ENCODE results near the gene TECPR2. TPM values are rescaled to one million over a fixed set of nuclear protein-coding genes. Genes with fewer than 3 reads are reported as not detected.
"Not testable (repeated sequence)": the region's sequence is repeated elsewhere in the genome, so short reads cannot be mapped to it uniquely, and the experiment has no call there.

Gene TECPR2
- total RNA-seq, 2 donors from 2014 or later: 34.3 to 45.5 TPM

- DNase-seq (ENCODE audit: low spot score): no peak
- intact Hi-C loops (cut with DNase I): no loop called here
Measured at GRCh38 chr14:102330806-102331205, 31.9 kb upstream of the TECPR2 start.

- intact Hi-C loops (cut with DNase I): no loop called here
- no peak for DNase-seq (ENCODE audit: low spot score)
Measured at GRCh38 chr14:102333390-102333789, 29.4 kb upstream of the TECPR2 start.

DNA sequence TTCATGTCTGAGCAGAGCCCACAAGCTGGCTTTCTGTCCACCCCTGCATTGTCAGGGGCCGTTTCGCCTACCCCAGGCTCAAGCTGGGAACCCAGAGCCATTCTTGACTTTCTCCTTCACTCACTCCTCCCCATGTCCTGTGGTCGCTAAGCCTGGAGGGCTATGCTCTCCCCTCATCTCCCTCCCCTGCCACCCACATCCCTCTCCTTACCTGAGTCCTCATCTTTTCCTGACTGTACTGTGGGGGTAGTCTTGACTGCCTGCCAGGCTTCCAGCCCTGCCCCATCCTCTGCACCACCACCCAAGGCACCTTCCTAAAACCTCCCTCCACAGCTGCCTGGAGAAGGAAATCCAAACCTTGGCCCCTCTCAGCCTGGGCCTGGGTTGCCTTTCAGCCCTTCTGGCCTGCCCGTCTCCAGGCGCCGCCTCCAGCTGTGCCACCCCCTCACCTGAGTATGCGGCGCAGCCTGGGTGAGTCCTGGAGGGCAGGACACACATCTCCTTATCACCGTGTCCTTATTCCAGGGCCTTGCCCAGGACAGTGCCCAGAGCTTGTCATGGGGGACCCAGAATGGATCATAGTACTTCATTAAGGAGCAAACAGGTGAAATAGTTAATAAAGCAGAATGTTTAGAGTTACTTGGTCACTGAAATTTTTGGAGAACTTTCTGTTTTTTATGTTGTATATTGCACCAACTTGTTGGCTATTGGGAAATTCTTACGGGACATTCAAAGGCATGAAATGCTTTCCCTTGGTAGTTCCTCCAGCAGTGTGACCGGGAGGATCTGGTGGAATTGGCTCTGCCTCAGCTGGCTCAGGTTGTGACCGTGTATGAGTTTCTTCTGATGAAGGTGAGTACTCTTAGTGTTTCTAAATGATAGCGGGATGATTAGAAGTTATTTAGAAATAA, 28.7 kb upstream of the TECPR2 start:
- DNase-seq (ENCODE audit: low spot score): no peak
- intact Hi-C loops (cut with DNase I): no loop called here

DNA sequence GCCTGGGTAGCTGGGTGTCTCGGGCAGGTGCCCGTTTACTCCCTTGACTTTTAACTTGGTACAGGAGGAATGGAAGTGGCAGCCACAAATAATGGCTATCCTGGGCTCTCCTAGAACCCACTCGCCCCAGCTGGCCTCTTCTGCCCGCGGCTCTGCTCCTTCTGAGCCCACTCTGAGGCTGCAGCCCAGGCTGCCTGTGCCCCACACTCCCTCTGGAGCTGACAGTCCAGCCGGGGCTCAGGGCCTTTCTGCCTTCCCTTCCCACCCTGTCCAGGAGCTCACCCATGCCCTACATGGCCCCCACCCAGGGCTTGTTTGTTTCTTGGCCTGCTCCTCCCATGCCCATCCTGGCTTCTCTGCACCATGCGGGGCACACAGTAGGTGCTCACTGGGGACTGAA, 27.6 kb upstream of the TECPR2 start:
- no peak for DNase-seq (ENCODE audit: low spot score)
- intact Hi-C loops (cut with DNase I): no loop called here

- no peak for DNase-seq (ENCODE audit: low spot score)
- intact Hi-C loops (cut with DNase I): no loop called here
Measured at GRCh38 chr14:102338724-102339123, 24.0 kb upstream of the TECPR2 start.

- no peak for DNase-seq (ENCODE audit: low spot score)
- intact Hi-C loops (cut with DNase I): no loop called here
Measured at GRCh38 chr14:102341566-102341965, 21.2 kb upstream of the TECPR2 start.

DNA sequence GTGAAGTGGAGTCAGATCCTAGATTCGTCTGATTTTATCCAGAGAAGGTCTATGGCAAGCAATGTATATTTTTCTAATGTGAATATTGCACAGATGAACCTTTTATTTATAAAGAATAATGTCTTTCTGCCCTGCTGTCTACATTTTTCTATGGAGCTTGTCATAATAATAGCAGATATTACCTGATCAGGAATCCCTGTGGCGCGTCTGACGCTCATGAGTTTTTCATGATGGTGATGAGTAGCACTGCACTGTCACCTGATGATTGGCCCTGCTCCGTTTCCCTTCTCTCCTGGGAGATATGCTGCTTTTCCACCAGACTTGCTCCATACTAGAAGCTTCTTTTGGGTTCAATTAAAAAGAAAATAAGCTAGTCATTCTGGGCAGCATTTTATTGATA, 20.5 kb upstream of the TECPR2 start:
- intact Hi-C loops (cut with DNase I): no loop called here

DNA sequence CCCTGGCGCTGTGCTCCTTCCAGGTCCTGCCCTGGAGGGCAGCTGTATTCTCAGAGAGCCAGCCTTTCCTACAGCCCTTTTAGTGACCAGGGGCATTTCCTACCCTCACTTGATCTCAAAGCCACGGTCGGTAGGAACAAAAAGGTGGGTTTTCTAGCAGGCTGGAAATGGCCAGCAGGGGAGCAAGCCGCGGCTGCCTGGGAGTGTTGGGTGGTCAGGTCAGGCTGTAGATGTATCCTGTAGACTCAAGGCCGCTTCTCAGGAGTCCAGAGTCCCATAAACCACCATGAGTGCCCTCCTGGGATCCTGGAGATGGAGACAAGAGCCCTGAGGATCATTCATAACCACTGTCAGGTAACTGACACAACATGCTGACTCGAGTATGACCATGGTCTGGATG, 18.7 kb upstream of the TECPR2 start:
- intact Hi-C loops (cut with DNase I): no loop called here

More for the DNA sequence above, 20.5 kb upstream of the TECPR2 start:
- no peak for DNase-seq (ENCODE audit: low spot score)

GRCh38 chr14:102344485-102344884, 18.3 kb upstream of the TECPR2 start:
- DNase-seq (ENCODE audit: low spot score): no peak
- intact Hi-C loops (cut with DNase I): no loop called here

More for the DNA sequence above, 18.7 kb upstream of the TECPR2 start:
- DNase-seq (ENCODE audit: low spot score): no peak

GRCh38 chr14:102345232-102345631, 17.5 kb upstream of the TECPR2 start:
- intact Hi-C loops (cut with DNase I): no loop called here
- DNase-seq (ENCODE audit: low spot score): no peak

DNA sequence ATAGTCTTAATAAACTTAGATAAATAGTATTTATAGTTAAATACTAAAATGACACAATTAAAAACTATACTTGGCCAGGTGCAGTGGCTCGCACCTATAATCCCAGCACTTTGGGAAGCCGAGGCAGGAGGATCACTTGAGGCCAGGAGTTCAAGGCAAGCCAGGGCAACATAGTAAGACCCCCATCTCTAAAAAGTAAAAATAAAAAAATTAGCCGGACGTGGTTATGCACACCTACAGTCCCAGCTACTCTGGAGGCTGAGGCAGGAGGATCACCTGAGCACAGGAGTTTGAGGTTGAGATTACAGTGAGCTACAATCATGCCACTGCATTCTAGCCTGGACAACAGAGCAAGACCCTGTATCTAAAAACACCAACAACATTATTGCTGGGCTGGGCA, 16.1 kb upstream of the TECPR2 start:
- intact Hi-C loops (cut with DNase I): no loop called here
- no peak for DNase-seq (ENCODE audit: low spot score)

- DNase-seq (ENCODE audit: low spot score): no peak
- intact Hi-C loops (cut with DNase I): loop anchor here in 1 of 2 donors (2.0 kb wide), 1 partner anchor 268 kb away; no protein-coding TSS in a partner anchor
Measured at GRCh38 chr14:102348376-102348775, 14.4 kb upstream of the TECPR2 start.

GRCh38 chr14:102351023-102351422, 11.7 kb upstream of the TECPR2 start:
- intact Hi-C loops (cut with DNase I): no loop called here
- DNase-seq (ENCODE audit: low spot score): no peak

DNA sequence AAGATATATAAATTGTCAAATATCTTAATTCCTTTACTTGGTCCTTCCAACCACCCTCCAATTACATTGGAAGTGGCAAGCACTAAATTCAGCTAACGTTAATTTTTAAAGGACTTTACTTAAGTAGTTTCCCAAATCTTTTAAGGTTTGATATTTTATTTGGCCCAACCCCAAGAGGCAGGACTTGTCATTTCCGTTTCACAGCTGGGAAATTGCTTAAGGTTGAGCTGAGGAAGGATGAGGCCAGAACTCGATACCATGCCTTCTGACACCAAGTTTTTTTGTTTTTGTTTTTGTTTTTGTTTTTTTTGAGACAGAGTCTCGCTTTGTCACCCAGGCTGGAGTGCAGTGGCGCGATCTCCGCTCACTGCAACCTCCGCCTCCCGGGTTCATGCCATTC, 11.1 kb upstream of the TECPR2 start:
- intact Hi-C loops (cut with DNase I); DNase-seq (ENCODE audit: low spot score): not testable (repeated sequence)

DNA sequence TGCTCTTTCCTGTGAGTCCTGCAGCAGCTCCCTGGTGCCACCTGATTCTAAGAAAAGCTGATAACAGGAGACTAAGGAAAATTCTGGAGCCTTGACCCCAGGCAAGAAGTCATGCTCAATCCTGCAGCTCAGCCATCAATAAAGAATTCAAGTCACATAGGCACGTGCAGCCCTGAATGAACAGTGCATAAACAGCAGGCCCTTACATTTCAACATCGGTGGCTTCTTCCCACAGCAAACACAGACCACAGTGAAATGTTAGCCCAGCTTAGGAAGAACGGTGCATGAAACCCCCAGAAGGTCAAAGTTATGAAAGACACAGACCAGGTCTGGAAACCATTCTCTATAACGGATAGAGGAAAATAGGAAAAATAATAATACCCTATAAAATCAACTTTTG, 10.5 kb upstream of the TECPR2 start:
- DNase-seq (ENCODE audit: low spot score): no peak
- intact Hi-C loops (cut with DNase I): no loop called here

DNA sequence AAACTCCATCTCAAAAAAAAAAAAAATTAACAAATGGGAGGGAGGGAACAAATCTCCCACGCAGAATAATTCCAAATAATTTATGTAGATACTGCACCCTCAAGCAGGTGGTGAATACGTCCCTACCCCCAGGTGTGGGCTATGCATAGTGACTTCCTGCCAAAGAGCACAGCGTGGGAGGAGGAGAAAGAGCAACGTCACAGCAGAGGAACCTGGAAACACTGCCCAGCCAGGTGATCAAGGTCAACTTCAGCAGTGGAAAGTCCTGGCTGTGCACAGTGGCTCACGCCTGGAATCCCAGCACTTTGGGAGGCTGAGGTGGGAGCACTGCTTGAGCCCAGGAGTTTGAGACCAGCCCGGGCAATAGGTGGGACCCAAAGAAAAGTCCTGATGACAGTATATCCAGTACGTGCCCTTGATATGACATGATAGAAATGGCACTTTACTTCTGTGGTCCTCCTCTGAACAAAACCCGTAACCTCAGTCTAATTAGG, 9.6 kb upstream of the TECPR2 start:
- intact Hi-C loops (cut with DNase I): no loop called here
- DNase-seq (ENCODE audit: low spot score): no peak

GRCh38 chr14:102356280-102356679, 6.5 kb upstream of the TECPR2 start:
- intact Hi-C loops (cut with DNase I): no loop called here

GRCh38 chr14:102359341-102359740, 3.4 kb upstream of the TECPR2 start:
- no peak for DNase-seq (ENCODE audit: low spot score)
- intact Hi-C loops (cut with DNase I): no loop called here

More at GRCh38 chr14:102356280-102356679, 6.5 kb upstream of the TECPR2 start:
- no peak for DNase-seq (ENCODE audit: low spot score)

- DNase-seq (ENCODE audit: low spot score): no peak
- intact Hi-C loops (cut with DNase I): loop anchor here in 1 of 2 donors (10.0 kb wide), 1 partner anchor 154 kb away; no protein-coding TSS in a partner anchor
Measured at GRCh38 chr14:102360388-102360787, 2.4 kb upstream of the TECPR2 start.

- DNase-seq (ENCODE audit: low spot score): no peak
- intact Hi-C loops (cut with DNase I): loop anchor here in 1 of 2 donors (10.0 kb wide), 1 partner anchor 153 kb away; no protein-coding TSS in a partner anchor
Measured at GRCh38 chr14:102362084-102362483, 657 bp upstream of the TECPR2 start.

Measured in posterior vena cava (tissue), 2 donors.